Measurements from ENCODE around the gene URI1.
A peak's percentile ranks its signal among the peaks of the same experiment; 100 is the strongest.

Gene URI1

DNA sequence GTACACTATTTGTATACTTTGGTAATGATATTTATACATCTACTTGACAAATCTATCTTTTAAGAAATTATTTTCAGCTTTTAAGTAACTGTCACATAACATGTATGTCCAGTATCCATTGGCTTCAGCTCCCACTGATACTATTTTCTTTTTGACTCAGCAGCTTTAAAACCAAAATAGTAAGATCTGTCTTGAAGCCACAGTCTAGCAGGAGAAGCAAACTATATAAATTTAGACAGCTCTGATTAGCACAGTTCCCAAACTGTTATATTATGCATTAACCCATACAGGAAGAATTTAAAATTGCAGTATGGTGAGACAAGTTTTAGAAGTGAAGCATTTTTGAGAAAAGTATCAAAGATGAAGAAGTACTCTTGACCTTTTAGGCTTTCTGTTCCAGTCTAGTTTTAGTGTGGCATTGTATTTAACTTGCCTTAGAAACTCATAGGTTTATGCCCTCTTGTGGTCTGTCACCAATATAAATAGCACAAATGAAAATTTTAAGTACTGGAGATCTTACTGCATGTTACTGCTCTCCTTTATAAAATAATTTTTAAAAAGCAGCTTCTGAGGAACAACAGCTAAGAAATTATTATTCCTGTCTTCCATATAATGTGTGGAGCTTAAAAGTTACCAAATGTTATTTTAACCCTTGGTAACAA lies 24.7 kb downstream of the URI1 start:
- Histone ChIP-seq H3K9me3 (ENCODE audit: severe bottlenecking) (no peaks in the 10 kb centered on the region), H3K27me3 (ENCODE audit: insufficient read depth, low read depth, severe bottlenecking) (no peaks in the 10 kb centered on the region), H3K4me3 (ENCODE audit: low read depth, low read length) (no peak overlapping the region), H3K27ac (no peak overlapping the region), H3K36me3 (no peaks in the 10 kb centered on the region)
- TF ChIP-seq, protein P1, sequence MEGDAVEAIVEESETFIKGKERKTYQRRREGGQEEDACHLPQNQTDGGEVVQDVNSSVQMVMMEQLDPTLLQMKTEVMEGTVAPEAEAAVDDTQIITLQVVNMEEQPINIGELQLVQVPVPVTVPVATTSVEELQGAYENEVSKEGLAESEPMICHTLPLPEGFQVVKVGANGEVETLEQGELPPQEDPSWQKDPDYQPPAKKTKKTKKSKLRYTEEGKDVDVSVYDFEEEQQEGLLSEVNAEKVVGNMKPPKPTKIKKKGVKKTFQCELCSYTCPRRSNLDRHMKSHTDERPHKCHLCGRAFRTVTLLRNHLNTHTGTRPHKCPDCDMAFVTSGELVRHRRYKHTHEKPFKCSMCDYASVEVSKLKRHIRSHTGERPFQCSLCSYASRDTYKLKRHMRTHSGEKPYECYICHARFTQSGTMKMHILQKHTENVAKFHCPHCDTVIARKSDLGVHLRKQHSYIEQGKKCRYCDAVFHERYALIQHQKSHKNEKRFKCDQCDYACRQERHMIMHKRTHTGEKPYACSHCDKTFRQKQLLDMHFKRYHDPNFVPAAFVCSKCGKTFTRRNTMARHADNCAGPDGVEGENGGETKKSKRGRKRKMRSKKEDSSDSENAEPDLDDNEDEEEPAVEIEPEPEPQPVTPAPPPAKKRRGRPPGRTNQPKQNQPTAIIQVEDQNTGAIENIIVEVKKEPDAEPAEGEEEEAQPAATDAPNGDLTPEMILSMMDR (IDR thresholded peaks at IDR 0.05; ENCODE audit: low read depth, low read length), result 0 out of 2 replicates have a peak, but pooled peaks have one; percentile 5
- no peak for DNase-seq

DNA sequence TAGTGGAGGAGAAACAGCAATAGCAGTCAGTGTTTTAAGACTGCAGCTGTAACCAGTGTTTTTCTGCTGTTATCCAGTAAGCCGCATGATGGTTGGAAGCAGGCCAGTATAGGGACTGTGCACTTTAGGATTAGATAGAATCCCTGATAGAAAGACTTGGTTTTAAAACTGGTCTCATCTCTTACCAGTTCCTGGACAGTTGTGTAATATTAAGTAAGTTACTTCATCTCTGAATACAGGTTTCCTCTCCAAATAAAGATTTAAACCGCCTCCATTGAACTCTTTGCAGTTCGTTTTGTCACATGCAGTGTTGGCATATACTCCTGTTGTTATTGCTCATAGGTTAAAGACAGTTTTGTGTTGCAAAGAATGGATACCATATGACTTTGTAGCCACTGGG lies 25.6 kb downstream of the URI1 start:
- Histone ChIP-seq H3K27me3 (ENCODE audit: insufficient read depth, low read depth, severe bottlenecking) (no peaks in the 10 kb centered on the region), H3K36me3 (no peaks in the 10 kb centered on the region), H3K9me3 (ENCODE audit: severe bottlenecking) (no peaks in the 10 kb centered on the region), H3K27ac (no peak overlapping the region), H3K4me3 (ENCODE audit: low read depth, low read length) (no peak overlapping the region)
- no peak for DNase-seq
- TF ChIP-seq, protein P1 (IDR thresholded peaks at IDR 0.05; ENCODE audit: low read depth, low read length), result no peak

DNA sequence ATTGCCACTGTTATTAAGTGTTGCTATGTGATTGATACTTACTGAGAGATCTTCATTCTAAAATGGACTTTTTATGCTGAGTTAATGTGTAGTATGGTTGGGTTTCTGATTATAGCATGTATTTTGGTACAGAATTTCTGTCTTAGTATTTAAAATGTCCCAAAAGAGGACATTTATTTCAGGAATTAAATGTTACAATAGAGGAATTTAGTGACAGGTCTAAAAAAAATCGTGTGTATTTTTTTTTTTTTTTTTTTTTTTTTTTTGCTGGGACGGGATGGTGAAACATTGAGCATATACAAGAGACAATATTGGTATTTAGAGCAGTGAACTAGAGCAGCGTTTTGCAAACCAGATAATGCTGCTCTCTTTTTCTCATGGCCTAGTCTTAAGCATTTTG lies 27.9 kb downstream of the URI1 start:
- Histone ChIP-seq H3K27ac (no peak overlapping the region), H3K27me3 (ENCODE audit: insufficient read depth, low read depth, severe bottlenecking) (no peaks in the 10 kb centered on the region), H3K36me3 (no peaks in the 10 kb centered on the region), H3K4me3 (ENCODE audit: low read depth, low read length) (no peak overlapping the region), H3K9me3 (ENCODE audit: severe bottlenecking) (no peaks in the 10 kb centered on the region)
- TF ChIP-seq, protein P1 (IDR thresholded peaks at IDR 0.05; ENCODE audit: low read depth, low read length), result no peak
- no peak for DNase-seq

DNA sequence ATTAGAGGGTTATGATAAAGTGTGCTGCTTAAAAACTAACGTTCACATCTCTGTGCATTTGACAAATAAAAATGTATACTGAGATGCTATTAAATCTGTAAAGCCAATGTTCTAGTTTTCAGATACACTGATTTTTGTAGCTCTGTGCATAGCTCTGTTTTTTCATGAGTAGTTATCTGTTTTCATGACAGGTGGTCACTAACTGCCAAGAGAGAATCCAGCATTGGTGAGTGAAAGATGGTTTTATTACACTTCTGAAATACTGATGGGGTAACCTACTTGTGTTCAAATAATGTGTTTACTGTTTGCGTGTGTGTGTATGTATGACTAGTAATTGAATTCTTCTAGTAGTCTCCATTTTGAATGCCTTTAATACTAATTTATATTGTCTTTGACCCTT lies 29.0 kb downstream of the URI1 start:
- Histone ChIP-seq H3K4me3 (ENCODE audit: low read depth, low read length) (no peak overlapping the region), H3K9me3 (ENCODE audit: severe bottlenecking) (no peaks in the 10 kb centered on the region), H3K36me3 (no peaks in the 10 kb centered on the region), H3K27me3 (ENCODE audit: insufficient read depth, low read depth, severe bottlenecking) (no peaks in the 10 kb centered on the region), H3K27ac (no peak overlapping the region)
- DNase-seq, result no peak
- TF ChIP-seq, protein P1 (IDR thresholded peaks at IDR 0.05; ENCODE audit: low read depth, low read length), result no peak

DNA sequence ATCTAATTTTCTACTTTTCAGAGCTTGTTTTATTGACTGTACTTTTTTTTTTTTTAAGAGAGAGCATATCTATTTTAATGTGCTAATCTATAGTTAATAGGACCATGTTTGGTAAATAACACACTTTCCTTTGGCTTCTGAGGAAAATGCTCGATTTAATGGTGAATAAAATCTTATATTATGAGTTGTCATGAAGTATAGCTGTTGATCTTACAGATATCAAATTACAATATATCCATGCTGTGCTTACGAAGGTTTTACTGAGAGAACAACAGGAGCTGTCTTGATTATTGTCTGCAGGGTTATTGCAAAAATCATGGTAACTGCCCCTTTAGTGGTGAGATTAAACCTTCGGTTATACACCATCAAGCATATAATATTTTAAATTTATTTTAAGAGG lies 29.6 kb downstream of the URI1 start:
- DNase-seq, result no peak
- TF ChIP-seq, protein P1 (IDR thresholded peaks at IDR 0.05; ENCODE audit: low read depth, low read length), result no peak
- H3K9me3 ChIP-seq (ENCODE audit: severe bottlenecking), result no peaks in the 10 kb centered on the region
- no peaks in the 10 kb centered on the region for H3K27me3 ChIP-seq (ENCODE audit: insufficient read depth, low read depth, severe bottlenecking)
- no peak overlapping the region for H3K27ac ChIP-seq
- H3K36me3 ChIP-seq, result no peaks in the 10 kb centered on the region
- no peak overlapping the region for H3K4me3 ChIP-seq (ENCODE audit: low read depth, low read length)

DNA sequence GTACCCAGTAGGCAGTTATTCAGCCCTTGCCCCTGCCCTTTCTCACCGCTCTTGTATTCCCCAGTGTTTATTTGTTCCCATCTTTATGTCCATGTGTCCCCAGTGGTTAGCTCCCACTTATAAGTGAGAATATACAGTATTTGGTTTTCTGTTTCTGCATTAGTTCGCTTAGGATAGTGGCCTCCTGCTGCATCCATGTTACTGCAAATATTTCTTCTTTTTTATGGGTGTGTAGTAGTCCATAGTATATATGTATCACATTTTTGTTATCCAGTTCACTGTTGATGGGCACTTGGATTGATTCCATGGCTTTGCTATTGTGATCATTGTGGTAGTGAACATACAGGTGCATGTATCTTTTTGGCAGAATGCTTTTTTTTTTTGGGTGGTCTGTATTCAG lies 32.7 kb downstream of the URI1 start:
- no peaks in the 10 kb centered on the region for H3K36me3 ChIP-seq
- no peaks in the 10 kb centered on the region for H3K27me3 ChIP-seq (ENCODE audit: insufficient read depth, low read depth, severe bottlenecking)

More for the DNA sequence above, 32.7 kb downstream of the URI1 start:
- no peak overlapping the region for H3K27ac ChIP-seq
- no peak overlapping the region for H3K4me3 ChIP-seq (ENCODE audit: low read depth, low read length)
- TF ChIP-seq, protein P1 (IDR thresholded peaks at IDR 0.05; ENCODE audit: low read depth, low read length), result no peak
- no peaks in the 10 kb centered on the region for H3K9me3 ChIP-seq (ENCODE audit: severe bottlenecking)
- no peak for DNase-seq

Measured in WERI-Rb-1 (cell line).